ENCODE results near the gene PKMYT1. TPM values are rescaled to one million over a fixed set of nuclear protein-coding genes. Genes with fewer than 3 reads are reported as not detected.
"Not testable (repeated sequence)": the region's sequence is repeated elsewhere in the genome, so short reads cannot be mapped to it uniquely, and the experiment has no call there.

PKMYT1 gene
- total RNA-seq, 6 experiments from 2014 or later, result 21.1 to 40.8 (median 36.7) TPM

DNA sequence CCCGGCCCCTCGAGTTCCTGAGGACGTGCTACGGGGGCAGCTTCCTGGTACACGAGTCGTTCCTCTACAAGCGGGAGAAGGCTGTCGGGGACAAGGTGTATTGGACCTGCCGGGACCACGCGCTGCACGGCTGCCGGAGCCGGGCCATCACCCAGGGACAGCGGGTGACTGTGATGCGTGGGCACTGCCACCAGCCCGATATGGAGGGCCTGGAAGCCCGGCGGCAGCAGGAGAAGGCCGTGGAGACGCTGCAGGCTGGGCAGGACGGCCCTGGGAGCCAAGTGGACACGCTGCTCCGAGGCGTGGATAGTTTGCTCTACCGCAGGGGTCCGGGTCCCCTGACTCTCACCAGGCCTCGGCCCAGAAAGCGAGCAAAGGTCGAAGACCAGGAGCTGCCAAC is 47.1 kb downstream of the PKMYT1 start:
- Mint-ChIP-seq H3K36me3 (ENCODE audit: low read depth) (no peaks in the 10 kb centered on the region), H3K4me3 (no peak overlapping the region), H3K4me1 (ENCODE audit: low read depth) (no peaks in the 10 kb centered on the region), H3K27ac (no peak overlapping the region), H3K27me3 (ENCODE audit: insufficient read depth) (no peaks in the 10 kb centered on the region; the same call in 1 of the 2 replicates), H3K9me3 (no peaks in the 10 kb centered on the region)
- DNase-seq, result no peak
- TF ChIP-seq, protein P1, sequence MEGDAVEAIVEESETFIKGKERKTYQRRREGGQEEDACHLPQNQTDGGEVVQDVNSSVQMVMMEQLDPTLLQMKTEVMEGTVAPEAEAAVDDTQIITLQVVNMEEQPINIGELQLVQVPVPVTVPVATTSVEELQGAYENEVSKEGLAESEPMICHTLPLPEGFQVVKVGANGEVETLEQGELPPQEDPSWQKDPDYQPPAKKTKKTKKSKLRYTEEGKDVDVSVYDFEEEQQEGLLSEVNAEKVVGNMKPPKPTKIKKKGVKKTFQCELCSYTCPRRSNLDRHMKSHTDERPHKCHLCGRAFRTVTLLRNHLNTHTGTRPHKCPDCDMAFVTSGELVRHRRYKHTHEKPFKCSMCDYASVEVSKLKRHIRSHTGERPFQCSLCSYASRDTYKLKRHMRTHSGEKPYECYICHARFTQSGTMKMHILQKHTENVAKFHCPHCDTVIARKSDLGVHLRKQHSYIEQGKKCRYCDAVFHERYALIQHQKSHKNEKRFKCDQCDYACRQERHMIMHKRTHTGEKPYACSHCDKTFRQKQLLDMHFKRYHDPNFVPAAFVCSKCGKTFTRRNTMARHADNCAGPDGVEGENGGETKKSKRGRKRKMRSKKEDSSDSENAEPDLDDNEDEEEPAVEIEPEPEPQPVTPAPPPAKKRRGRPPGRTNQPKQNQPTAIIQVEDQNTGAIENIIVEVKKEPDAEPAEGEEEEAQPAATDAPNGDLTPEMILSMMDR (IDR thresholded peaks at IDR 0.05), result no peak

DNA sequence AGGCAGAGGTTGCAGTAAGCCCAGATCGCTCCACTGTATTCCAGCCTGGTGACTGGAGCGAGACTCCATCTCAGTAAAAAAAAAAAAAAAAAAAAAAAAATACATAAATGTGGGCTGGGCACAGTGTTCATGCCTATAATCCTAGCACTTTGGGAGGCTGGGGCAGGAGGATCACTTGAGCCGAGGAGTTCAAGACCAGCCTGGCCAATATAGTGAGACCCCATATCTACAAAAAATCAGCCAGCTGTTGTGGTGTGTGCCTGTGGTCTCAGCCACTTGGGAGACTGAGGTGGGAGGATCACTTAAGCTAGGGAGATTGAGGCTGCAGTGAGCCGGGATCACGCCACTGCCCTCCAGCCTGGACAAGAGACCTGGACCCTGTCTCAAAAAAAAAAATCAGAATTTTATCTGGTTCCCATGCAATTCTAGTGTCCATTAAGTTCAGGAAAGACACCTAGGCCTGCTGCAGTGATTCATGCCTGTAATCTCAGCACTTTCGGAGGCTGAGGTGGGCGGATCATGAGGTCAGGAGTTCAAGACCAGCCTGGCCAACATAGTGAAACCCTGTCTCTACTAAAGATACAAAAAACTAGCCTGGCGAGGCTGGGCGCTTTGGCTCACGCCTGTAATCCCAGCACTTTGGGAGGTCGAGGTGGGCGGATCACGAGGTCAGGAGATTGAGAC is 48.9 kb downstream of the PKMYT1 start:
- H3K36me3 Mint-ChIP-seq (ENCODE audit: low read depth); H3K9me3 Mint-ChIP-seq; DNase-seq; H3K27ac Mint-ChIP-seq; H3K4me3 Mint-ChIP-seq; H3K27me3 Mint-ChIP-seq (ENCODE audit: insufficient read depth): not testable (repeated sequence)
- H3K4me1 Mint-ChIP-seq (ENCODE audit: low read depth), result peaks cover 13% of the 10 kb centered on the region

- TF ChIP-seq, protein P1 (IDR thresholded peaks at IDR 0.05), result no peak
- H3K27ac Mint-ChIP-seq, result no peak overlapping the region
- H3K36me3 Mint-ChIP-seq (ENCODE audit: low read depth), result no peaks in the 10 kb centered on the region
- peaks cover 3% of the 10 kb centered on the region; the same call in 1 of the 2 replicates for H3K27me3 Mint-ChIP-seq (ENCODE audit: insufficient read depth)
- no peak for DNase-seq
- peaks cover 18% of the 10 kb centered on the region for H3K4me1 Mint-ChIP-seq (ENCODE audit: low read depth)
- H3K9me3 Mint-ChIP-seq, result no peaks in the 10 kb centered on the region
- no peak overlapping the region for H3K4me3 Mint-ChIP-seq
Measured at GRCh38 chr16:2930236-2930635, 50.0 kb downstream of the PKMYT1 start.

GRCh38 chr16:2929693-2930092 is 50.6 kb downstream of the PKMYT1 start:
- H3K4me1 Mint-ChIP-seq (ENCODE audit: low read depth), result peaks cover 18% of the 10 kb centered on the region
- peaks cover 3% of the 10 kb centered on the region; the same call in 1 of the 2 replicates for H3K27me3 Mint-ChIP-seq (ENCODE audit: insufficient read depth)
- no peak overlapping the region for H3K4me3 Mint-ChIP-seq
- TF ChIP-seq, protein P1 (IDR thresholded peaks at IDR 0.05), result no peak
- H3K36me3 Mint-ChIP-seq (ENCODE audit: low read depth), result no peaks in the 10 kb centered on the region
- no peaks in the 10 kb centered on the region for H3K9me3 Mint-ChIP-seq
- DNase-seq, result no peak
- no peak overlapping the region for H3K27ac Mint-ChIP-seq

- no peak for DNase-seq
- H3K4me3 Mint-ChIP-seq, result no peak overlapping the region
- H3K9me3 Mint-ChIP-seq, result no peaks in the 10 kb centered on the region
- no peak overlapping the region for H3K27ac Mint-ChIP-seq
- H3K4me1 Mint-ChIP-seq (ENCODE audit: low read depth), result peaks cover 18% of the 10 kb centered on the region
- TF ChIP-seq, protein P1 (IDR thresholded peaks at IDR 0.05), result no peak
- no peaks in the 10 kb centered on the region for H3K36me3 Mint-ChIP-seq (ENCODE audit: low read depth)
- H3K27me3 Mint-ChIP-seq (ENCODE audit: insufficient read depth), result peaks cover 3% of the 10 kb centered on the region; the same call in 1 of the 2 replicates
Measured at GRCh38 chr16:2928796-2929195, 51.5 kb downstream of the PKMYT1 start.

DNA sequence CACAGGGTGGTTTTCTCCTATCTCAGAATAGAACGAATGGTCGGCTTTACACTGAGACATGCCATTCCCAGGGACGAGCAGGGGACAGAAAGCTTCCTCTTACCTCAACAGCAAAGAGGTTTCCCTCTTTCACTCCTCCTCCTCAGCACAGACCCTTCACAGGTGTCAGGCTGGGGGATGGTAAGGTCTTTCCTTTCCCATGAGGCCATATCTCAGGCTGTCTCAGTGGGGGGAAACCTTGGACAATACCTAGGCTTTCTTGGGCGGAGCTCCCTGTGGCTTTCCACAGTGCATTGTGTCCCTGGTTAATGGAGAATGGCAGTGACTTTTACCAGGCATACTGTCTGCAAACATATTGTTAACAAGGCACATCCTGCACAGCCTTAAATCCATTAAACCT is 52.1 kb downstream of the PKMYT1 start:
- H3K27ac Mint-ChIP-seq; H3K36me3 Mint-ChIP-seq (ENCODE audit: low read depth); H3K27me3 Mint-ChIP-seq (ENCODE audit: insufficient read depth); H3K4me3 Mint-ChIP-seq; DNase-seq; H3K9me3 Mint-ChIP-seq: not testable (repeated sequence)
- peaks cover 18% of the 10 kb centered on the region for H3K4me1 Mint-ChIP-seq (ENCODE audit: low read depth)

All from HFFc6 (cell line).